NCI-H446 treated with DMSO at 0.1 percent for 48 hours (cell line): ENCODE data around the gene ATF2.

Experiments
- DNase-seq: peaks from one replicate; lab custom pipeline; 2025; lab: John Stamatoyannopoulos, UW

ATF2 gene

DNA sequence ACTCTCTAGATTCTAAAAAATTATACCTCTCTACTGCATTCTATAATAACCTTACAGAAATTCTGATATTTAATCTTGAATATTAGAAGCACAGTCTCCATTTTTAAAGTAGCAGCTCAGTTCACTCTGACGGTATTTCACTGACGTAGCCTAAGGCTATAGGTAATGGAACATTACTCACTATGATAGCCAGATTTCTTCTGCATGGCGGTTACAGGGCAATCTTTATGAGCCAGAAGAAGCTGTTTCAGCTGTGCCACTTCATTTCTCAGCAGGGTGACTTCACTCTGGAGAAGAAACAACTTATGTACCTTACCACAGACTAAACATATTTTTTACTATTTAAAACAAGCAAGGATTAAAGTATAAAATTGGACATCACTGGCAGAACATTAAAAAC, 87.5 kb downstream of the ATF2 start:
- no peak for DNase-seq

DNA sequence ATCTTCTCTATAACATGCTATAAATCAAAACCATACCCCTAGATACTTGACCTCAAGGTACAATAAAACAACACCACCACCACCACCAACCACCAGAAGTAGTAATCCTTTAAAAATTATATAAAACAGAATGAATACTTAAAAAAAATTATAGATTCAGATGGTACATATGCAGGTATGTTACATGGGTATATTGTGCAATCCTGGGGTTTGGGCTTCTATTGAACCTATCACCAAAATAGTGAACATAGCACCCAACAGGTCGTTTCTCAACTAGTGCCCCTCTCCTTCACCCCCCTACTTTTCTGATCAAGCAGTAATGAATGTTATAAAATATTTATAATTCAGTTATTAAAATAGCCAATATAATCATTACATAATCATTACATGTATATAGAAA, 91.7 kb downstream of the ATF2 start:
- no peak for DNase-seq

- no peak for DNase-seq
Observed at GRCh38 chr2:175074478-175074877, 93.5 kb downstream of the ATF2 start.

- DNase-seq = no peak
Observed at GRCh38 chr2:175068534-175068933, 99.5 kb downstream of the ATF2 start.

GRCh38 chr2:175066411-175066810, 101.6 kb downstream of the ATF2 start:
- no peak for DNase-seq

- DNase-seq = no peak
Observed at GRCh38 chr2:175064797-175065196, 103.2 kb downstream of the ATF2 start.

GRCh38 chr2:175063741-175064140, 104.3 kb downstream of the ATF2 start:
- DNase-seq = no peak

DNA sequence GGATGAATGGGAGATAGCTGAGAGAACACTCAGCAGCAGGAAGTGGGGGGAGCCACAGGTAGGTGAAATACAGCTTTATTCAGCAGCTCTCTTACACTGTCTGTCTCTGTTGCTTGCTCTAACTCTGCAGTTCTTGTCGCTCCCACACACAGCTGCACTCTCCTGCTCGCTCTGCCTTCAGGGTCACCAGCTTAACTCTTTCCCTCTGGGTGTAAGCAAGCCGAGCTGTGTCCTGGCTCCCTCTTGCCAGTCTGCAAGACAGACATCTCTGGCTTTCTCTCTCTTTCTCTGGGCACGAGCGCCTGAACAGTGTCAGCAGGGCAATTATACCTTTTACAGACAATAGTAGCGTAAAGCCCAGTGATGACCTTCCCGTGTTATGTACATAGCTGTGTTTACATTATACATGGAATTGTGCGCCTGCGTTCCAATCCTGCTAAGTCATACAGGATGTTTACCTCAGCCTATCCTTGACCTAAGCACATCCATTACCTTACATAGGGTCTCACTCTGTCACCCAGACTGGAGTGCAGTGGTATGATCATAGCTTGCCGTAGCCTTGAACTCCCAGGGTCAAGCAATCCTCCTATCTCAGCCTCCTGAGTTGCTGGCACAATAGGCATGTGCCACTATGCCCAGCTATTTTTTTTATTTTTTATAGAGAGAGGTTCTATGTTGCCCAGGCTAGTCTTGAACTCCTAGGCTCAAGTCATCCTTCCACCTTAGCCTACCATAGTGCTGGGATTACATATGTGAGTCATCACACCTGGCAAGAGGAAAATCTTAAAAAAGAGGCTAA, 105.0 kb downstream of the ATF2 start:
- DNase-seq = no peak

DNA sequence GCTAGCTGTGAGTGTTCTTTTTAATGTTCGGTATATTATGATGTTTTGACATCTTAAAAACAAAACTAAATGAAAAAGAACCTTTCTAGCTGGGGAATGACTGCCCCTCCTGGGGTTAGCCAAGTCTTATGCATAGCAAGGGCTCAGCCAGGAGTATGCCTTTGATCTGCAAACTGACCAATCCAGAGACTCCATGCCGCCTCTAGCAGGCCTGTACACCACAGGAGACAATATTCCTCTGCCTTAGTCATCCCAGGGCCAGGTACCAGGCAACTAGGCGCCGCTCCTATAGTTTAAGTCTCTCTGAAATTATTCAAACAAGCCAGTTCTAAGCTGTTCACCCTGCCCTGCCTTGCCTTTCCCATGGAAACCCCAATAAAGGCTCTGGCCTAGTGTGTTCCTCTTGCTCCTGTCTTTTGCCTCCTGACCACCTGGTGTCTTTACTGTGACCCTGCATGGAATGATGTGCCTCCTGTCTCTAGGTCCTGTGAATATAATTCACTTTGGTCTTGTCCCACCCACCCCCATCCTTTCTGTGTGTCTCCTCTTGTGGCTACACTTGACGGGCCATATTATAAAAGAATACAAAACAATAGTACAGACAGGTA, 110.8 kb downstream of the ATF2 start:
- no peak for DNase-seq

GRCh38 chr2:175055993-175056392, 112.0 kb downstream of the ATF2 start:
- no peak for DNase-seq

DNA sequence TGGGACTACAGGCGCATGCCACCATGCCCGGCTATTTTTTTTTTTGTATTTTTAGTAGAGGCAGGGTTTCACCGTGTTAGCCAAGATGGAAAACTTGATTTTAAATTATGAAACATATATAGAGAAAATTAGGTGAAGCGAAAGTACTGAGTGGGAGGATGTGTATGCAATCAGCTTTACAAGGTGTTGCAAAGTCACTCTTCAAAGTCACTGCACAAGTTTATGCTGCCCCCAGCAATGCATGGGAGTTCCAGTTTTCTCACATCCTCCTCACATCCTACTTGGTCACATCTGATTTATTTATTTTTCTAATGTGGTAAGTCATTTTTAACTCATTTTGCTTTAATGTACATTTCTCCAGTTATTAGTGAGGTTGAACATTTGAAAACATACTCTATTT, 113.7 kb downstream of the ATF2 start:
- no peak for DNase-seq

- DNase-seq = no peak
Observed at GRCh38 chr2:175049661-175050060, 118.3 kb downstream of the ATF2 start.

DNA sequence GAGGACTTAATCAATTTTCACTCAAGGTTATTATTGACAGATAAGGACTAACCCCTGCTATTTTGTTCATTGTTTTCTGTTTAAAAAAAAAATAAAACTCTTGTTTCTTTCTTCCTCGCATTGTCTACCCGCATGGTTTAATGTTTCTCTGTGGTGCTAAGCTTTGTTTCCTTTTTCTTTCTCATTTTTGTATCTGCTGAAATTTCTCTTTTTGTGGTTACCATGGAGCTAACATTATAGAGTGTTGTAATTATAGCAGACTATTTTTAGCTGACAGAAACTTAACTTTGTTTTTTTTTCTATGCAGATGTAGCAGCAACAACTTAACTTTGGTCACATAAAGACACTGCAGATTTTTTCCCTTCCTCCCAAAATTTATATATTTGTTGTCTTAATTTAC, 119.7 kb downstream of the ATF2 start:
- DNase-seq = no peak

DNA sequence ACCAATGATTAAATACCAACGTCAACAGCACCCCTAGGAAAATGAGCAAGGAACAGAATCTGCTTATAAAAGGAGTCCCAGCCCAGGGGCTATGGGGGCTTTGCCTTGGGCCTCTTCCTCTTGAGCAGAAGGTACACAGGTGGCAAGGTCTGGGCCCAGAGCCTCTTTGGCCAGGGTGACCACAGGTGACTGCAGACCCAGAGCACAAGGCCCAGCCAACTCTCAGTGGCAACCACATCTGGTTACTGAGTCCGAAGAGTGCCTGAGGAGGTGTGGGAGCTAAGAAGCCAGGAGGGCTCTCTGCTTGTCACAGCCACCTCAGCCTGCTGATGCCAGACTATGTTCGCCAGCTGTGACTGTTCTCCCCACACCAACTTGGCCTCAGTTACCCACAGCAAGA, 128.5 kb downstream of the ATF2 start:
- no peak for DNase-seq

- no peak for DNase-seq
Observed at GRCh38 chr2:175039031-175039430, 129.0 kb downstream of the ATF2 start.

- DNase-seq = no peak
Observed at GRCh38 chr2:175037941-175038340, 130.1 kb downstream of the ATF2 start.

DNA sequence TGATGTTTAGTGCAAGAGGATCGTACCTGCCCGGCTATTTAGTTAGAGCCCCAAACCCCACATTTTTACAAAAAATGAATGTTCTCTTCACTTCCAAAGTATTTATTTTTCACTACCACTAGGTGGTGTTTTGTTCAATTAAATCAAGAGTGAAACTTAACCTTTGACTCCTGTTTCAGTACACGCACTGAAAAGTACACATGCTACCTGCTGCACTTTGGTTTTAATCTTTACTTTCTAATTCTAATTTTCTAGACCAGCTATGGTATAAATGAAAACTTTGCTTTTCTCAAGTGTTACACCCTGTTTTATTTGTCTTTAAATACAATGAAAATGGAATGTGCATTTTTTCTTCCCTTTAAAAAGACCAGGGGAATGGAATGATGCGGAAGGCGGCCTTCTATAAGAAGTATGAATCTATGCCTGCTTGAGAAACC, 131.4 kb downstream of the ATF2 start:
- DNase-seq = no peak

DNA sequence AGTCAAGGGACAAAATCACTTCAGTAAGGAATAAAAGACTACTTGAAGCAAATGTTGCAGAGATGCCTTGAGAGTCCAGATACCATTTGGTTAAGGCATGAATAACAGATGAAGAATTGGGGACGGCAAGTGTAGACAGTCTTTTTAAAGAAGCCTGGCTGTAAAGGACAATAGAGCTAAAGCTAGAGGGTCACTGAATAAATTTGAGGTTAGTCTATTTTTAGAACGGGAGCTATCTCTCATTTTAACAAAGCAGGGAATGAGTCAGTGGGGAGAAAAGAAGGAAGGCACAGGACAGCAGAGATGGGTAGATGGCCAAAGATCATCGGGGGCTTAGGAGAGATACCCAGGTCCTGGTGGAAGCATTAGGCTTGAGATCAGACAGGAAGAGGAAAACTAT, 132.2 kb downstream of the ATF2 start:
- DNase-seq = no peak

GRCh38 chr2:175034716-175035115, 133.3 kb downstream of the ATF2 start:
- DNase-seq = no peak

- DNase-seq = no peak
Observed at GRCh38 chr2:175030380-175031271, 137.4 kb downstream of the ATF2 start.

GRCh38 chr2:175027755-175028154, 140.2 kb downstream of the ATF2 start:
- no peak for DNase-seq

GRCh38 chr2:175026385-175026784, 141.6 kb downstream of the ATF2 start:
- no peak for DNase-seq

- no peak for DNase-seq
Observed at GRCh38 chr2:175025946-175026345, 142.1 kb downstream of the ATF2 start.
